Measurements from ENCODE around the gene SCAMP2.

DNA sequence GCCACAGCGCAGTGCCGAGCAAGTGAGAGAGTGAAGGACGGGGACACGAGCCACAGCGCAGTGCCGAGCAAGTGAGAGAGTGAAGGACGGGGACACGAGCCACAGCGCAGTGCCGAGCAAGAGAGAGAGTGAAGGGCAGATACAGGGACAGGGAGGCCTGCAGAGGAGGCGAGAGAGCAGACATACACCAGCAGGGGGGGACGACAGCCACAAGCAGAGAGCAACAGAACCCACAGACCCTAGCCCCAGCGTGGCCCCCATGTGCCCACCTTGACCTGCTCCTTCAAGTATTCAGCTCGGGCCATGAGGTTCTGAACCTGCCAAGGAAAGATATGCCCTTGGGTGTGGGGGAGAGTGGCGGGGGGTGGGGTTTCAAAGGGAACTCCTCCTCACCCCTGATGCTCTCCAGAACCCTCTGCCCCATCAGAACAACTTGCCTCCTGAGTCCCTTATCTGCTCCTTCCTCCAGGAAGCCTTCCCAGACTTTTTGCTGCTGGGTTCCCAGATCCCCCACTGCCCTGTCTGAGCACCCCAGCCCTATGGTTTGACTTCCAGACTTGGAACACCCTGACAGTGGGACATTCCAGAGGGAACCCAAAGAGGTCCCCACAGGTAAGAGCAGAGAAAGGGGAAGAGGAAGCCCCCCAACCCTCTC lies 35.6 kb downstream of the SCAMP2 start:
- no peak for TF ChIP-seq EZH2 (IDR thresholded peaks at IDR 0.05)
- no peak for TF ChIP-seq POLR2AphosphoS5 (IDR thresholded peaks at IDR 0.05; ENCODE audit: borderline replicate concordance, low read depth, low read length)
- no peak for TF ChIP-seq FOXP2 (optimal IDR thresholded peaks at IDR 0.05; ENCODE audit: control extremely low read depth, extremely low read length, insufficient read depth)

Data from SK-N-MC (cell line).